AG04450 (cell line): ENCODE measurements around the gene IL12RB2. TPM values are rescaled to one million over a fixed set of nuclear protein-coding genes. Genes with fewer than 3 reads are reported as not detected.

Experiments
- CTCF ChIA-PET: fragments of 300-600, 350-600 bp; formaldehyde crosslinking; extraction: SDS; loops from one replicate; lab custom pipeline; 2022; ENCODE audit warnings: antibody characterized with exemption, inconsistent platforms; lab: Charles Lee
- POLR2A ChIA-PET: fragments of 350-600 bp; formaldehyde crosslinking; extraction: SDS; loops from one replicate; lab custom pipeline; 2021; ENCODE audit warnings: antibody characterized with exemption, inconsistent platforms; lab: Yijun Ruan, JAX
- DNase-seq: peaks from one replicate; pipeline ENCODE4 v3.0.0-alpha.2; 2011; ENCODE audit warnings: low read depth, low spot score
- H3K27ac ChIP-seq: one replicate; pipeline ENCODE4 v1.5.1; 2012; ENCODE audit warnings: low read depth, low read length, control low read depth
- H3K27me3 ChIP-seq: one replicate; pipeline ENCODE4 v1.6.0; 2012; ENCODE audit warnings: low read length; ENCODE audit not compliant: control insufficient read depth, insufficient read depth
- H3K4me3 ChIP-seq: 2 replicates; pipeline ENCODE4 v1.5.1; 2011; ENCODE audit warnings: mild to moderate bottlenecking, low read depth, low read length, control low read depth
- H3K9me3 ChIP-seq: 2 replicates; pipeline ENCODE4 v1.5.1; 2012; ENCODE audit warnings: low read length; ENCODE audit not compliant: control insufficient read depth, insufficient read depth
- CTCF ChIP-seq: IDR thresholded peaks from 2 replicates; pipeline ENCODE4 v1.5.1; 2011; ENCODE audit warnings: low read depth, low read length, control low read depth, inconsistent platforms
- polyA plus RNA-seq: library from polyadenylated mRNA; depleted of rRNA; stranded (reverse); fragments of >200 nt; gene quantifications from 2 replicates; pipeline ENCODE4 v1.2.3, GENCODE V29; 2011

IL12RB2 gene
- polyA plus RNA-seq, 1 experiment: not detected

GRCh38 chr1:67371043-67371442 lies 63.4 kb downstream of the IL12RB2 start:
- no peaks in the 10 kb centered on the region for H3K27me3 ChIP-seq
- ChIA-PET CTCF (interaction anchor here (3.0 kb wide), 1 partner anchor 24 kb away, joined by 10 read pairs; no protein-coding TSS in a partner anchor), POLR2A (no interaction called here)
- no peaks in the 10 kb centered on the region for H3K9me3 ChIP-seq
- no peak for TF ChIP-seq CTCF
- H3K27ac ChIP-seq: no peak overlapping the region
- no peak overlapping the region for H3K4me3 ChIP-seq
- DNase-seq: no peak

- no peak for TF ChIP-seq CTCF
- Histone ChIP-seq H3K9me3 (no peaks in the 10 kb centered on the region), H3K4me3 (no peak overlapping the region), H3K27ac (no peak overlapping the region), H3K27me3 (no peaks in the 10 kb centered on the region)
- CTCF ChIA-PET: interaction anchor here (3.0 kb wide), 1 partner anchor 24 kb away, joined by 10 read pairs; no protein-coding TSS in a partner anchor
- no peak for DNase-seq
- POLR2A ChIA-PET: no interaction called here
Measured at GRCh38 chr1:67371681-67372080, 64.0 kb downstream of the IL12RB2 start.

GRCh38 chr1:67372136-67372535 lies 64.5 kb downstream of the IL12RB2 start:
- no peak for TF ChIP-seq CTCF
- Histone ChIP-seq H3K4me3 (no peak overlapping the region), H3K27me3 (no peaks in the 10 kb centered on the region), H3K27ac (no peak overlapping the region), H3K9me3 (no peaks in the 10 kb centered on the region)
- ChIA-PET CTCF (interaction anchor here (3.0 kb wide), 1 partner anchor 25 kb away, joined by 10 read pairs; no protein-coding TSS in a partner anchor), POLR2A (no interaction called here)
- no peak for DNase-seq

- POLR2A ChIA-PET: no interaction called here
Measured at GRCh38 chr1:67372898-67373297, 65.2 kb downstream of the IL12RB2 start.

GRCh38 chr1:67376381-67376780 lies 68.7 kb downstream of the IL12RB2 start:
- no peak for TF ChIP-seq CTCF
- H3K4me3 ChIP-seq: no peak overlapping the region
- H3K27ac ChIP-seq: no peak overlapping the region
- H3K9me3 ChIP-seq: no peaks in the 10 kb centered on the region
- DNase-seq: no peak
- ChIA-PET CTCF (no interaction called here), POLR2A (no interaction called here)
- H3K27me3 ChIP-seq: no peaks in the 10 kb centered on the region

More at GRCh38 chr1:67372898-67373297, 65.2 kb downstream of the IL12RB2 start:
- DNase-seq: no peak
- no peak for TF ChIP-seq CTCF
- Histone ChIP-seq H3K27me3 (no peaks in the 10 kb centered on the region), H3K27ac (no peak overlapping the region), H3K4me3 (no peak overlapping the region), H3K9me3 (no peaks in the 10 kb centered on the region)
- CTCF ChIA-PET: interaction anchor here (3.0 kb wide), 1 partner anchor 26 kb away, joined by 10 read pairs; no protein-coding TSS in a partner anchor
